Daoy (cell line): ENCODE data around the gene LRRK1. TPM values are rescaled to one million over a fixed set of nuclear protein-coding genes. Genes with fewer than 3 reads are reported as not detected.

Experiments used
- DNase-seq: peaks from one replicate; pipeline ENCODE4 v3.0.0-alpha.2; 2015; ENCODE audit warnings: low read depth
- total RNA-seq: library from RNA; depleted of rRNA; stranded (reverse); fragments of >200 nt; shearing (Covaris generic); gene quantifications from 2 replicates; pipeline ENCODE4 v1.2.3, GENCODE V29; 2014

Gene LRRK1
- total RNA-seq, 1 experiment from 2014 or later, result 7.1 TPM

GRCh38 chr15:100909989-100910955 lies 8.9 kb upstream of the LRRK1 start:
- no peak for DNase-seq

GRCh38 chr15:100911086-100911485 lies 8.1 kb upstream of the LRRK1 start:
- DNase-seq, result no peak

- DNase-seq, result no peak
Measured at GRCh38 chr15:100913961-100914360, 5.2 kb upstream of the LRRK1 start.

- DNase-seq, result no peak
Measured at GRCh38 chr15:100914876-100915275, 4.3 kb upstream of the LRRK1 start.

GRCh38 chr15:100918034-100918689 lies 995 bp upstream of the LRRK1 start:
- peak; percentile 79 for DNase-seq

- peak; percentile 42 for DNase-seq
Measured at GRCh38 chr15:100919481-100920405, 586 bp downstream of the LRRK1 start.

- no peak for DNase-seq
Measured at GRCh38 chr15:100920516-100921135, 1.5 kb downstream of the LRRK1 start.

GRCh38 chr15:100922192-100923040 lies 3.3 kb downstream of the LRRK1 start:
- no peak for DNase-seq

GRCh38 chr15:100923076-100923475 lies 3.9 kb downstream of the LRRK1 start:
- DNase-seq, result no peak

- DNase-seq, result no peak
Measured at GRCh38 chr15:100923902-100924301, 4.7 kb downstream of the LRRK1 start.

GRCh38 chr15:100924436-100924835 lies 5.3 kb downstream of the LRRK1 start:
- DNase-seq, result no peak

- DNase-seq, result no peak
Measured at GRCh38 chr15:100925480-100925879, 6.3 kb downstream of the LRRK1 start.

GRCh38 chr15:100926258-100926657 lies 7.1 kb downstream of the LRRK1 start:
- DNase-seq, result no peak

- DNase-seq, result no peak
Measured at GRCh38 chr15:100926971-100927756, 8.0 kb downstream of the LRRK1 start.

GRCh38 chr15:100928632-100929280 lies 9.6 kb downstream of the LRRK1 start:
- no peak for DNase-seq

- no peak for DNase-seq
Measured at GRCh38 chr15:100929641-100930042, 10.5 kb downstream of the LRRK1 start.

GRCh38 chr15:100930306-100930848 lies 11.2 kb downstream of the LRRK1 start:
- DNase-seq, result no peak

GRCh38 chr15:100931143-100931890 lies 12.2 kb downstream of the LRRK1 start:
- no peak for DNase-seq
